GM18505 (cell line): ENCODE results near the gene LIMS1.

Experiments
- ATAC-seq: cut with Tn5 transposase; IDR thresholded peaks from one replicate; pipeline ENCODE4 v1.9.1; 2021; ENCODE audit not compliant: unreplicated experiment
- POLR2A ChIP-seq: IDR thresholded peaks from 4 replicates; pipeline ENCODE4 v1.6.1; 2011; ENCODE audit warnings: borderline replicate concordance; ENCODE audit not compliant: insufficient read depth, insufficient read length; ENCODE audit errors: extremely low read depth

Gene LIMS1

GRCh38 chr2:108565778-108566375, 31.6 kb downstream of the LIMS1 start:
- TF ChIP-seq POLR2A = no peak
- peak; percentile 62 for ATAC-seq

- no peak for ATAC-seq
These were observed 36.1 kb downstream of the LIMS1 start for GRCh38 chr2:108570416-108570815.

GRCh38 chr2:108571286-108571685, 37.0 kb downstream of the LIMS1 start:
- TF ChIP-seq POLR2A = no peak
- ATAC-seq = no peak

More at GRCh38 chr2:108570416-108570815, 36.1 kb downstream of the LIMS1 start:
- no peak for TF ChIP-seq POLR2A

GRCh38 chr2:108573061-108573460, 38.8 kb downstream of the LIMS1 start:
- TF ChIP-seq POLR2A = no peak
- no peak for ATAC-seq

GRCh38 chr2:108574332-108574731, 40.1 kb downstream of the LIMS1 start:
- no peak for TF ChIP-seq POLR2A
- no peak for ATAC-seq

- no peak for TF ChIP-seq POLR2A
- peak; percentile 80 for ATAC-seq
These were observed 41.1 kb downstream of the LIMS1 start for GRCh38 chr2:108575132-108575966.

GRCh38 chr2:108577099-108577498, 42.8 kb downstream of the LIMS1 start:
- no peak for ATAC-seq
- no peak for TF ChIP-seq POLR2A

- no peak for TF ChIP-seq POLR2A
These were observed 45.4 kb downstream of the LIMS1 start for GRCh38 chr2:108579623-108580022.

GRCh38 chr2:108580050-108580449, 45.8 kb downstream of the LIMS1 start:
- ATAC-seq = no peak
- TF ChIP-seq POLR2A = no peak

More at GRCh38 chr2:108579623-108580022, 45.4 kb downstream of the LIMS1 start:
- no peak for ATAC-seq

- peak; percentile 62 for ATAC-seq
These were observed 49.7 kb downstream of the LIMS1 start for GRCh38 chr2:108583903-108584520.

GRCh38 chr2:108585436-108585835, 51.2 kb downstream of the LIMS1 start:
- no peak for TF ChIP-seq POLR2A
- ATAC-seq = no peak

More at GRCh38 chr2:108583903-108584520, 49.7 kb downstream of the LIMS1 start:
- TF ChIP-seq POLR2A = no peak

GRCh38 chr2:108586116-108586515, 51.8 kb downstream of the LIMS1 start:
- ATAC-seq = no peak
- TF ChIP-seq POLR2A = no peak

- no peak for TF ChIP-seq POLR2A
- no peak for ATAC-seq
These were observed 52.4 kb downstream of the LIMS1 start for GRCh38 chr2:108586631-108587030.
